Measurements from ENCODE around the gene PXYLP1. TPM values are rescaled to one million over a fixed set of nuclear protein-coding genes. Genes with fewer than 3 reads are reported as not detected.
"Not testable (repeated sequence)": the region's sequence is repeated elsewhere in the genome, so short reads cannot be mapped to it uniquely, and the experiment has no call there.

Gene PXYLP1
- total RNA-seq, 1 experiment from 2014 or later: 11.3 TPM

GRCh38 chr3:141204343-141204742 lies 27.3 kb upstream of the PXYLP1 start:
- TF ChIP-seq CTCF (conservative IDR thresholded peaks at IDR 0.05; ENCODE audit: low read depth, low read length) (no peak), EZH2 (IDR thresholded peaks at IDR 0.05; ENCODE audit: borderline replicate concordance, low read depth, low read length, poor library complexity, severe bottlenecking) (no peak)
- CTCF ChIA-PET: no interaction called here
- Histone ChIP-seq H3K4me1 (ENCODE audit: insufficient read depth, low read length, poor library complexity, severe bottlenecking) (no peaks in the 10 kb centered on the region), H3K27ac (ENCODE audit: low read depth, low read length, poor library complexity, severe bottlenecking) (no peak overlapping the region), H3K4me3 (ENCODE audit: low read depth, low read length, poor library complexity, severe bottlenecking) (no peak overlapping the region), H3K9me3 (ENCODE audit: low read depth, low read length, poor library complexity, severe bottlenecking) (no peaks in the 10 kb centered on the region), H3K36me3 (ENCODE audit: insufficient read depth, low read length, poor library complexity, severe bottlenecking) (no peaks in the 10 kb centered on the region), H3K27me3 (replicated peaks; ENCODE audit: insufficient read depth, low read depth, low read length, poor library complexity) (no peaks in the 10 kb centered on the region)
- BruUV-seq (replicated peaks): no TSS peak
- no peak for DNase-seq (ENCODE audit: low spot score)
- intact Hi-C loops (cut with micrococcal nuclease; ENCODE audit: unreplicated experiment): no loop called here
- POLR2A ChIA-PET (ENCODE audit: low non-redundant PET): no interaction called here

GRCh38 chr3:141211306-141211705 lies 20.3 kb upstream of the PXYLP1 start:
- H3K27me3 ChIP-seq (replicated peaks; ENCODE audit: insufficient read depth, low read depth, low read length, poor library complexity); intact Hi-C loops (cut with micrococcal nuclease; ENCODE audit: unreplicated experiment); BruUV-seq (replicated peaks); POLR2A ChIA-PET (ENCODE audit: low non-redundant PET); H3K27ac ChIP-seq (ENCODE audit: low read depth, low read length, poor library complexity, severe bottlenecking); H3K9me3 ChIP-seq (ENCODE audit: low read depth, low read length, poor library complexity, severe bottlenecking); H3K36me3 ChIP-seq (ENCODE audit: insufficient read depth, low read length, poor library complexity, severe bottlenecking); H3K4me1 ChIP-seq (ENCODE audit: insufficient read depth, low read length, poor library complexity, severe bottlenecking); DNase-seq (ENCODE audit: low spot score); CTCF ChIA-PET; H3K4me3 ChIP-seq (ENCODE audit: low read depth, low read length, poor library complexity, severe bottlenecking): not testable (repeated sequence)

- H3K4me1 ChIP-seq (ENCODE audit: insufficient read depth, low read length, poor library complexity, severe bottlenecking): no peaks in the 10 kb centered on the region
- no peak overlapping the region for H3K4me3 ChIP-seq (ENCODE audit: low read depth, low read length, poor library complexity, severe bottlenecking)
- H3K9me3 ChIP-seq (ENCODE audit: low read depth, low read length, poor library complexity, severe bottlenecking): no peaks in the 10 kb centered on the region
- no peaks in the 10 kb centered on the region for H3K27me3 ChIP-seq (replicated peaks; ENCODE audit: insufficient read depth, low read depth, low read length, poor library complexity)
- DNase-seq (ENCODE audit: low spot score): no peak
- no peak for TF ChIP-seq EZH2 (IDR thresholded peaks at IDR 0.05; ENCODE audit: borderline replicate concordance, low read depth, low read length, poor library complexity, severe bottlenecking)
- H3K27ac ChIP-seq (ENCODE audit: low read depth, low read length, poor library complexity, severe bottlenecking): no peak overlapping the region
- H3K36me3 ChIP-seq (ENCODE audit: insufficient read depth, low read length, poor library complexity, severe bottlenecking): no peaks in the 10 kb centered on the region
- ChIA-PET CTCF (no interaction called here), POLR2A (ENCODE audit: low non-redundant PET) (no interaction called here)
- no TSS peak for BruUV-seq (replicated peaks)
- intact Hi-C loops (cut with micrococcal nuclease; ENCODE audit: unreplicated experiment): no loop called here
These were observed 19.5 kb upstream of the PXYLP1 start for GRCh38 chr3:141212101-141212500.

- no peak for DNase-seq (ENCODE audit: low spot score)
- TF ChIP-seq CTCF (conservative IDR thresholded peaks at IDR 0.05; ENCODE audit: low read depth, low read length): no peak
- TF ChIP-seq EZH2 (IDR thresholded peaks at IDR 0.05; ENCODE audit: borderline replicate concordance, low read depth, low read length, poor library complexity, severe bottlenecking): no peak
- CTCF ChIA-PET: no interaction called here
These were observed 19.1 kb upstream of the PXYLP1 start for GRCh38 chr3:141212555-141212954.

More at GRCh38 chr3:141212555-141212954, 19.1 kb upstream of the PXYLP1 start:
- Histone ChIP-seq H3K4me1 (ENCODE audit: insufficient read depth, low read length, poor library complexity, severe bottlenecking) (no peaks in the 10 kb centered on the region), H3K36me3 (ENCODE audit: insufficient read depth, low read length, poor library complexity, severe bottlenecking) (no peaks in the 10 kb centered on the region), H3K27ac (ENCODE audit: low read depth, low read length, poor library complexity, severe bottlenecking) (no peak overlapping the region), H3K9me3 (ENCODE audit: low read depth, low read length, poor library complexity, severe bottlenecking) (no peaks in the 10 kb centered on the region), H3K4me3 (ENCODE audit: low read depth, low read length, poor library complexity, severe bottlenecking) (no peak overlapping the region), H3K27me3 (replicated peaks; ENCODE audit: insufficient read depth, low read depth, low read length, poor library complexity) (no peaks in the 10 kb centered on the region)
- intact Hi-C loops (cut with micrococcal nuclease; ENCODE audit: unreplicated experiment): no loop called here
- POLR2A ChIA-PET (ENCODE audit: low non-redundant PET): no interaction called here
- no TSS peak for BruUV-seq (replicated peaks)

Data from A673 (cell line).